Neuron (in vitro differentiated cells): ENCODE data around the gene RBM22.

Experiments
- H2AFZ ChIP-seq: one replicate; pipeline ENCODE4 v1.6.1; 2013; ENCODE audit warnings: low read depth, mild to moderate bottlenecking, inconsistent platforms, low read length, moderate library complexity
- H3K27me3 ChIP-seq: one replicate; pipeline ENCODE4 v1.6.1; 2013; ENCODE audit warnings: low read length; ENCODE audit not compliant: insufficient read depth
- H3K36me3 ChIP-seq: one replicate; pipeline ENCODE4 v1.6.1; 2013; ENCODE audit warnings: low read length; ENCODE audit not compliant: insufficient read depth
- H3K4me1 ChIP-seq: one replicate; pipeline ENCODE4 v1.6.1; 2013; ENCODE audit warnings: low read length; ENCODE audit not compliant: insufficient read depth
- H3K4me3 ChIP-seq: 2 replicates; pipeline ENCODE4 v1.5.1; 2013; ENCODE audit warnings: mild to moderate bottlenecking, low read length, moderate library complexity
- H3K9me3 ChIP-seq: one replicate; pipeline ENCODE4 v1.6.1; 2013; ENCODE audit warnings: low read length

The RBM22 gene

GRCh38 chr5:150703762-150704161, 2.9 kb upstream of the RBM22 start:
- Histone ChIP-seq H3K27me3 (no peaks in the 10 kb centered on the region), H3K4me3 (no peak overlapping the region), H3K4me1 (peaks cover 14% of the 10 kb centered on the region), H3K9me3 (no peaks in the 10 kb centered on the region), H3K36me3 (peaks cover 7% of the 10 kb centered on the region), H2AFZ (no peak overlapping the region)

GRCh38 chr5:150700246-150700593, 642 bp downstream of the RBM22 start:
- H3K27me3 ChIP-seq = no peaks in the 10 kb centered on the region
- H3K36me3 ChIP-seq = peaks cover 40% of the 10 kb centered on the region
- no peaks in the 10 kb centered on the region for H3K9me3 ChIP-seq
- peak overlapping the region; percentile 70 for H3K4me3 ChIP-seq
- H2AFZ ChIP-seq = peak overlapping the region; percentile 49
- H3K4me1 ChIP-seq = peaks cover 14% of the 10 kb centered on the region

GRCh38 chr5:150694612-150695011, 6.2 kb downstream of the RBM22 start:
- Histone ChIP-seq H3K9me3 (no peaks in the 10 kb centered on the region), H3K36me3 (peaks cover 89% of the 10 kb centered on the region), H3K4me3 (no peak overlapping the region), H2AFZ (no peak overlapping the region), H3K27me3 (no peaks in the 10 kb centered on the region), H3K4me1 (peaks cover 4% of the 10 kb centered on the region)

GRCh38 chr5:150692276-150692675, 8.6 kb downstream of the RBM22 start:
- Histone ChIP-seq H3K4me1 (no peaks in the 10 kb centered on the region), H2AFZ (no peak overlapping the region), H3K27me3 (no peaks in the 10 kb centered on the region), H3K9me3 (no peaks in the 10 kb centered on the region), H3K4me3 (no peak overlapping the region), H3K36me3 (peaks cover 68% of the 10 kb centered on the region)

DNA sequence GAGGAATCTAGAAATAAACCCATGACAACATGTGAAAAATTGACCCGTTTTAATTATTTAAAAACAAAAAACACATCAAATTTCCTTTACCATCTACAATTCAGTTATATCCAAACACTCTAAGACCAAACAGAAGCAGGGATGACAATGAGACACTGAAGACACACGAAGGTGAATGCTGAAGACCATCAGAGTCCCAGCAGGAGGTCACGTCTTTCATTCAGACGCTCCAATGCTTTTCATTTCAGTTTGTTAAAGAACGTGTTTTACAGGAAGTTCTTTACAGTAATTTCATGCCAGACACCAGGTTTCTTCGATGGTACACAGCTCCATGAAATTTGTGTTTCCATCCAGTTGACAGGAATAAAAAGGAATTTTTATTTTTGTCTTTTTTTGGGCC, 10.1 kb downstream of the RBM22 start:
- no peaks in the 10 kb centered on the region for H3K9me3 ChIP-seq
- no peaks in the 10 kb centered on the region for H3K27me3 ChIP-seq
- peaks cover 54% of the 10 kb centered on the region for H3K36me3 ChIP-seq
- H2AFZ ChIP-seq = no peak overlapping the region
- no peaks in the 10 kb centered on the region for H3K4me1 ChIP-seq
- no peak overlapping the region for H3K4me3 ChIP-seq

DNA sequence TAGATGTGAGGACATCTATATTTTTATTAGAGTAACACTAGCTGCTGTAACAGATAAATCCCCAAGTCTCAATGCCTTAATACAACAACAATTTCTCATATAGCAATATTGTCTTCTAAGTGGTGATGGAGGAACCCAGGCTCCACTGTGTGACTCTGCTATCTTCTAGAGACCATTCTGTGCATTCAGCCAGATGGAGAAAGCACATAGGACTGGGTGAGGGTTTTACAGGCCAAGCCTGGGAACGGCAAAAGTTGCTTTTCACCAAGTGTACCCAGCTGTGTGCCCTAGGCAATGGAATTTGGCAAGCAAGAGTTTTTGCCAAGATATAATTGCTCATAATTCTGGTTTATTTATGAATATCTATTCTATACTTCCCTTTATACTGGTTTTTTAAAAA, 11.7 kb downstream of the RBM22 start:
- Histone ChIP-seq H3K4me3 (no peak overlapping the region), H3K4me1 (no peaks in the 10 kb centered on the region), H3K27me3 (no peaks in the 10 kb centered on the region), H2AFZ (no peak overlapping the region), H3K9me3 (no peaks in the 10 kb centered on the region), H3K36me3 (peaks cover 38% of the 10 kb centered on the region)

GRCh38 chr5:150676578-150676977, 24.3 kb downstream of the RBM22 start:
- Histone ChIP-seq H3K4me1 (peaks cover 3% of the 10 kb centered on the region), H2AFZ (no peak overlapping the region), H3K27me3 (peaks cover 14% of the 10 kb centered on the region), H3K9me3 (no peaks in the 10 kb centered on the region), H3K4me3 (no peak overlapping the region), H3K36me3 (no peaks in the 10 kb centered on the region)

DNA sequence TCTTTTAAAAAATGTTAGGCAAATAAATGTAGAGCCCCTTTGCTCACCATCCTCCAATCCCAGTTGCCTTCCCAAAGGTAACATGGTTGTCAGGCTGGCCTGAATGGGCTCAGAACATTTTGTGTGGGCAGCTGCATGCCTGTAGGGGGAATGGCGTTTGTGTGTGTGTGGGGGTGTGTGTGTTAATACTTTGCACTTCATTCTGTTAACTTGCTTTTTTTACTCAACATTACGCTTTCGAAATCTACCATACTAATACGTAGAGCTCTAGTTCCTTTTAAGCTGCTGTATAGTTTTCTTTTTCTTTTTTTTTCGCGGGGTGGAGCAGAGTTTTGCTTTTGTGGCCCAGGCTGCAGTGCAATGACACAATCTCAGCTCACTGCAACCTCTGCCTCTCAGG, 25.8 kb downstream of the RBM22 start:
- Histone ChIP-seq H3K27me3 (peaks cover 29% of the 10 kb centered on the region), H3K36me3 (no peaks in the 10 kb centered on the region), H2AFZ (no peak overlapping the region), H3K9me3 (peaks cover 4% of the 10 kb centered on the region), H3K4me1 (peaks cover 3% of the 10 kb centered on the region), H3K4me3 (no peak overlapping the region)

DNA sequence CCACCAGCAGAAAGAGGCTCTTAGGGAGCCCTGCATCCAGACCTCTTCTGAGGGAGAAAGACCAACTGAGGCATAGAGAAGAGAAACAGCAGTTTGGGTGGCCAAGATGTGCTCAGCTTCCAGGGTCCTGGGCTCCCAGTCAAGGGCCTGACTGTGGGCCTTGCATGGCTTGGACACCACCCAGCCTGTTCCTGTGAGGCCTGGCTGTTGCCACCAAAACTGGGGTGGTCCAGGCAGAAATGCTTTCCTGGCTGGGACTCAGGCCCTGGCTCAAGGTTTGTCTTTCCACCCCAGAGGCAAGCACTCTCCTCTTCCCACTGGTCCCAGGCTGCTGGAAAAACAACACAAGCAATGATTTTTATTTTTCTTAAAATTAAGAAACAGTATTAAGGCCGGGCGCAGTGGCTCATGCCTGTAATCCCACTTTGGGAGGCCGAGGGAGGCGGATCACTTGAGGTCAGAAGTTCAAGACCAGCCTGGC, 26.5 kb downstream of the RBM22 start:
- Histone ChIP-seq H3K4me1 (peaks cover 3% of the 10 kb centered on the region), H2AFZ (no peak overlapping the region), H3K36me3 (no peaks in the 10 kb centered on the region), H3K9me3 (peaks cover 4% of the 10 kb centered on the region), H3K4me3 (no peak overlapping the region), H3K27me3 (peaks cover 31% of the 10 kb centered on the region)

GRCh38 chr5:150672884-150673275, 28.0 kb downstream of the RBM22 start:
- Histone ChIP-seq H3K4me1 (peaks cover 3% of the 10 kb centered on the region), H3K27me3 (peaks cover 31% of the 10 kb centered on the region), H3K36me3 (no peaks in the 10 kb centered on the region), H3K4me3 (no peak overlapping the region), H2AFZ (no peak overlapping the region), H3K9me3 (peaks cover 4% of the 10 kb centered on the region)

- Histone ChIP-seq H3K4me3 (peak overlapping the region; percentile 43), H3K27me3 (peaks cover 31% of the 10 kb centered on the region), H3K9me3 (peaks cover 4% of the 10 kb centered on the region), H3K36me3 (no peaks in the 10 kb centered on the region), H3K4me1 (peaks cover 3% of the 10 kb centered on the region), H2AFZ (peak overlapping the region; percentile 62)
These were observed 28.5 kb downstream of the RBM22 start for GRCh38 chr5:150672237-150672883.

DNA sequence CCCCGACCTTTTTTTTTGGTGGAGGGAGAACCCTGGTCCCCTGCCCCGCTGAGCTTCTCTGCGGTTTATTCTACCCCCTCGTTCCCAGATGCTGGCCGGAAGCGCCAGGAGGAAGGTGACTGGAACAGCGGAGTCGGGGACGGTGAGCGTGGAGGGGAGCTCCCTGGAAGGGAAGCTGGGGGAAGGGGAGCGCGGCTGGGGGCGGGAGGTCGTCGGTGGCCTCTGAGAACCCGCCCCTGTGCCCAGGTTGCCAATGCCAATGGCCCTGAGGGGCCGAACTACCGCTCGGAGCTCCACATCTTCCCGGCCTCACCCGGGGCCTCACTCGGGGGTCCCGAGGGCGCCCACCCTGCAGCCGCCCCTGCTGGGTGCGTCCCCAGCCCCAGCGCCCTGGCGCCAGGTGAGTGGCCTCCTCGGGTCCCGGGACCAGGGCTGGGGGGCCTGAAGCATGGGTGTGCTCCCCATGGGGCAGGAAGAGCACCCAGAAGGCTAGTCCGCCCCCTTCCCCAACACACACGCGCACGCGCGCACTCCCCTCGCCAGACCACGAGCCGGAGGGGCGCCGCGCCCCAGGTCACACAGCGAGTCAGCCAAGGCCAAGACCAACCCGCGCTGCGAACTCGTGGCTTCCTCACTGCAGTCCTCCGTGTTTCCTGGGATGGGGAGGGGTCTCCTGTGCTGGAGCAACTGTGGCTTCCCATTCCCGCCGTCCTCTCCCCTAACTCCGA, 29.2 kb downstream of the RBM22 start:
- peaks cover 3% of the 10 kb centered on the region for H3K4me1 ChIP-seq
- no peaks in the 10 kb centered on the region for H3K36me3 ChIP-seq
- H3K27me3 ChIP-seq = peaks cover 31% of the 10 kb centered on the region
- peak overlapping the region; percentile 43 for H3K4me3 ChIP-seq
- peak overlapping the region; percentile 62 for H2AFZ ChIP-seq
- H3K9me3 ChIP-seq = peaks cover 4% of the 10 kb centered on the region

GRCh38 chr5:150670948-150671310, 29.9 kb downstream of the RBM22 start:
- H2AFZ ChIP-seq = no peak overlapping the region
- peaks cover 3% of the 10 kb centered on the region for H3K4me1 ChIP-seq
- H3K4me3 ChIP-seq = no peak overlapping the region
- no peaks in the 10 kb centered on the region for H3K36me3 ChIP-seq
- H3K9me3 ChIP-seq = peaks cover 4% of the 10 kb centered on the region
- peaks cover 31% of the 10 kb centered on the region for H3K27me3 ChIP-seq
